ENCODE results near the gene RAPGEF5. TPM values are rescaled to one million over a fixed set of nuclear protein-coding genes. Genes with fewer than 3 reads are reported as not detected.

The RAPGEF5 gene
- polyA plus RNA-seq, 12 donors = 13.9 to 32.1 (median 17.2) TPM; not detected in 1

DNA sequence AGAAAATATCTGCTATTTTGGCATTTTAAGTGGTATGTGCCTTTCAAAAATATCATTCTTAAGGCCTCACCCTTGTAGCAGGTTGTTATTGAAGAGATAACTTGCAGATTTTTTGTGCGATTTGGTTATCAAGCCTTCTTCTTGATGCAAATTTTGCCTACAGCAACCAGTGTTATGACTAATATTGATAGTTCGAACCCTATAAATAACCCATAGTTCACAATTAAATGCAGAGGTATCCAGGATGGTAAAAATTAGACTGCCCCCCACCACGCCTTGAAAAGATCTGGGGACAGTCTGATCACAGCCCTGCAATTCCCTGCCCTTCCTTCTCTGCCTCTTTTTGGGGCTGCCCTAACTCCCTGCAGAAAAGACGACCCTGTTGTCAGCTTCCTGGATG, 28.4 kb upstream of the RAPGEF5 start:
- no peak for DNase-seq

DNA sequence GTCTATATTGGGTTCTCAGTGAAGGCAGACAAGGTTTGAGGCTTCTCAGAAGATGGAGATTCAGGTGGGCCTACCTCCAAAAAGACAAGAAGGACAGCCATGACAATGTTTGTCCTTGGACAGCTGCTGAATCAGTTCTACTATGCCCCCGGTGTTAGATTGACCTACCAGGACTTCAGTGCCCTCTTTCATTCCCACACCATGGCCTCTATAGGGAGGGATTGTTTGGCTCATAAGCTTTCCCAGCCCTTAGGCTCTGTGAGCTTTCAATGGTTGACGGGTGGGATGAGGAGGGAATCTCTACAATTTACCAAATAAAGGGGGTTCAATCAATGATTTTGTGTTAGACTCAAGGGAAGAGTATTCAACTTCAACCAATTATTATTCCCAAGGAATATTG, 23.4 kb upstream of the RAPGEF5 start:
- DNase-seq = no peak

DNA sequence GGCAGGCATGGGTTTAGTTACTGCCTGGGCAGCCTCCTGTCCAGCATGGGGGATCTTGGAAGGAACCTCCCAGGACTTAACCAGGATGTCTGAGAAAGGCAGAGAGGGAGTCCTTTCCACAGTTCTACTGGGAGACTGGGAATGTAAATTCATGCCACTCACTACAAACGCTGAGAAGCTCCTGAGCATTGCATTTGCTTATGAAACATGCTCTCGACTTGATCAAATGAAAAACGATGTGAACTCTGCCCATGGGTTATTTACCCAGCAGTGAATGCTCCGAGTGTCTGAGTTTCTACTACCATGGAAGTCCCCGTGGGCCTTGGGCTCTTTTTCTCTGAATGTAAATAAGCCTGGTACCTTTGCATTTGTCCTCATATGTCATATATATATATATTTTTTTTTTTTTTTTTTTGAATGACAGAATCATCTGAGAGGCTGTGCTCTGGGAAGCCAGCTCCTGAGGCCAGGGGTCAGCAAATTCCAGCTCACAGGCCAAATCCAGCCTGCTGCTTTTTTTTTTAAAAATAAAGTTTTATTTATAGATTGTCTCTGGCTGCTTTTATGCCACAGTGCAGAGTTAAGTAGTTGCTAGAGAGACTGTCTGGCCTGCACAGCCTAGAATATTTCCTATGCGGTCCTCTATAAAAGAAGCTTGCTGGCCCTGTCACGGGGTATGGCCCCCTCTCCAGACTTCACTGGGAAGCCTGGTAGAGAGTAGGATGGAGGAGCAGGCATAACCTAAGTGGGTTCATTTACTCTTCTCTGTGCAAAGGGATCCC, 21.4 kb upstream of the RAPGEF5 start:
- DNase-seq = no peak

DNA sequence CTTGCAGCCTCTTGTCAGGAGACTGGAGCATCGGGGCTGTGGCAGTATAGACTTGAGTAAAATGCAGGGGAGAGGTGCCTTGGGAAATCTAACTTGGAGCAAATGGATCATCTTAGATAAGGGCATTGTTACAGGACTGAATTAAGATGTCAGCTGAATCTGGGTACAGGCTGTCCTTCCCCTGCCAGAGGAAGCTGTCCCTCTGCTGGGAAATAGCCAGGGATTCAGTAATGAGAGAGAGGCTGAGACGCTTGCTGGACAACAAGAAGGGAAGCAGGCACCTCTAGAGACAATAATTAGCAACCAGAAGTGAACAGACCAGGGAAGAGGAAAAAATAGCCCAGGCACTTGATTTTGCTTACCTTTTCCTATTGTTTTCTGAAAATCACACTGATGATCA, 20.7 kb upstream of the RAPGEF5 start:
- no peak for DNase-seq

DNA sequence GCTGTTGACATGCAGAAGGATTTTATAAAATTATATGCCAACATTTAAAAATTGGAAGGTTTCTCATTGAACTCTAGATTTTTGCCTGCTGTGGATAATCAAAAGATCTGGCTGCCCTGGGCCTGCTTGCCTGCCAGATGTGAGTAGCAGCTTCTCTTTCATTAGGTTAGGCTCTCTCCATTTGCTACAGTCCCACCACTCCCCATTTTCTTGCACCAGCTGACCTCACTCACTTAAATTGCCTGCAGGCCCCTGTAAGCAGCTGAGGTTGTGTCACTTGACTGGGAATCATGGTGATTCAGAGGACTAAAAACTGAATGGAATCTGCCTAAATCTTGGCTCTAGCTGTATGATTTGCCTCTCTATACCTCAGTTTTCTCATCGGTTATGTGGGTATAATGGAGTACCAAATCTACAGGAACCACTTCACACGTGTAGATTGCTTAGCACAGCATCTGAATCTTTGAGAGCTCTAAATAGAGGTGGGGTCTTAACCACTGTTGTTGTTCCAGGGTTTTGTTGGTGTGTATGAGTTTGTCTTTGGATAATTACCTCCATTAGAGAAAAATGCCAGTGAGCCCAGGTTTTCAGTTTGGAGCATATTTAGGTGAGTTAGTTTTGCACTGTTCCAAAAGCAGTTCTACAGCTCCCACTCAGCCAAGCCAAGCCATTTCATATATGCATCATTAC, 18.6 kb upstream of the RAPGEF5 start:
- no peak for DNase-seq

DNA sequence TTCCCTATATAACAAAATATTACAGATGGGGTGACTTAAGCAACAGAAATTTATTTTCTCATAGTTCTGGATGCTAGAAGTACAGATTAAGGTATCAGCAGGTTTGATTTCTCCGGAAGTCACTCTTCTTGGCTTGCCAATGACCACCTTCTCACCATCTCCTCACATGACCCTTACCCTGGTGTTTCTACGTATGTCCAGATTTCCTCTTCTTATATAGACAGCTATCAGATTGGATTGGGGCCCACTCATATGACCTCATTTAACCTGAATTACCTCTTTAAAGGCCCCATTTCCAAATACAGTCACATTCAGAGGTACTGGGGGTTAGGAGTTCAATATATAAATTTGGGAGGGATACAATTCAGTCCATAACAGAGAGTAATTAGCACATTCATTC, 17.0 kb upstream of the RAPGEF5 start:
- no peak for DNase-seq

DNA sequence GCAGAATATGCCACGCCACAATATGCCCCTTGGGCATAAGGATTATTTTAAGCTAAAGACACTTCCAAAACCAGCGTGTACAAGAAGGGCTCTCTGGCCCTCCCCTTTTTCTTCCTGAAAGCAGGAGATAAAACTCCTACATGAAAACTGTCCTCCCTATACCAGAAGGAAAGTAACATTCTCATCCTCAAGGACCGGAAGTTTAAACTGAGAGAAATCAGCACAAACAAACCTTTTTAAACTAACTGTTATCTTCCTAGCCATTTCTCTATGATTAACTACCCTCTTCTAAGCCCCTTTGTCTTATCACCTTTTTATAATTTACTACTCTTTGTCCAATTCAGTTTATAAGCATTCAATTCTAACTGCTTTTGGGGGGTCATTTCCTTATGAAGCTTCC, 16.4 kb upstream of the RAPGEF5 start:
- no peak for DNase-seq

DNA sequence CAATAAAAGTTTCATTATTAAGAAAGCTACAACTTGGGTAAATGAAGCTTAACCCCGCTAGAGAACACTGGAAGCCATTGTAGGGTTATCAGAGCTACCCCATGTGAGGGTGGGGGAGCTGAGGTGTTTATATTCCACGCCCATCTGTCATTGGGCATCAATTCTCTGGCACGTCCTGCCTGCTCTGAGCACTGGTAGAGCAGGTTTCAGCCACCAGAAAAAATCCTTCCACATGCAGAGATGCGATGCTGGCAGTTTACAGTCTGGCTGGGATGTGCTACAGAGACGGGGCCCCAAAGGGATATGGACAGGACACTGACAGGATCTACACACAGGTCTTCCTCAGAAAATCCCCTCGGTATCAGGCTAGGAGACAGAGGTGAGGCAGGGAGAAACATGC, 15.9 kb upstream of the RAPGEF5 start:
- DNase-seq = no peak

DNA sequence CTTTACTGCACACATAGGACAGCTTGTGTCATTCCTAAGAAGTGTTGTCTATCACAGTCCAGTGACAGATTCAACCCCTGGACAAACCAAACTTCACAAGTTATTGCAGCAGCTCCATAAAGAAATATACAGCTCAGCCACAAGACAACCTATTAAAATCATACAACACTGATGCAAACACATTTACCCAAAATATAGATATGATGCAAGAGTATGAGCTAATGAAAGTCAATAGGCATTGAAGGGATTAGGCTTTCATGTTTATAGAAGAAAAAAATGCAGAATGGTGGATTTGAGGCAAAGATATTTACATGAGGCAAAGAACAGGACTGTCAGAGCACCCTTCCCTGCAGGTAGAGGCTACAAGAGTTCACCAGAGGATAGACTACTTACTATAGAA, 14.9 kb upstream of the RAPGEF5 start:
- no peak for DNase-seq

DNA sequence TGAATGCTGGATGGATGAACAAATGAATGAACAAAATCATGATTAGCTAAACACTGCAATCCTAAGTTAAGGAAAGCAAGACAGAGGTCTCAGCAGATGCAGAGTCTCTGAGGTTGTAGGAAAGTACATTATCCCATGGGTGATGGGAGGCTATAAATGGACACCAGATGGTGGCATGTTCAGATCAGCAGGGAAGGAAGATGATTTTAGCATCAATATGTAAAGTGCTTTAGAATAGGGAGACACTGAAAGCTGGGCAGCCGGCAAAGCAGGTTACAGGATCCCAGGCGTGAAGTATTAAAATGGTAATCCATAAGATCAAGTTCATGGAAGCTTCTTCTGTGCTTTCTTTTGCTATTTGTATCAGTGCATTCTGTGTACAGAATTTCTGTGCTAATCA, 7.9 kb upstream of the RAPGEF5 start:
- no peak for DNase-seq

DNA sequence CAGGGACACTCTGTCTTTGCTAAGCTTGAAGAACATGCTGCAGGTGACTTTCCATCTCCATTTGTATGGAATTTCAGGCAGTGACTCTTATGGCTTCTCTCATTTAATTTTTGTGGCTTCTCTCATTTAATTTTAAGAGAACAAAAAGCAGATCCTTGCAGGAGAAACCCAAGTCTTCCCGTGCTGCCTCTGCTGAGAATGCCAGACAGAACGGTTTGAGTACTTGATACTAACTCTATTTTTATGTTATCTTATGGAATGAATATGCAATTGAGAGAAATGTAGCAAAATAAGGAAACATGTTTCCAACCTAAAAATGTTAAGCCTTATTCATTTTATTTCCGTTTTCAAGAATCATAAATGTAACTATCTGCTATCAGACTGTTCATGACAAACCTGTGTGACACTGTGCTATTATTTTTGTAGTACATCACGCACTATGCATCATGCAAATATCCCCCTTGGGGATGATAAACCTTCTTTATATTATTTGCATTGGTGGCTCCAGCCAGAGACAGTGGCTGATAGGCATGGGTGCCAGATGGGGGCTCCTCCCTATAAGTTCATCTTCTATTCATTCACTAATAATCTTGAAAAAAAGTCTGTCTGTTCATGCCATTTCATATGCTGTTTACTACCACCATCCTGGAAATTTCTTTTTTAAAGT, 6.9 kb upstream of the RAPGEF5 start:
- no peak for DNase-seq

DNA sequence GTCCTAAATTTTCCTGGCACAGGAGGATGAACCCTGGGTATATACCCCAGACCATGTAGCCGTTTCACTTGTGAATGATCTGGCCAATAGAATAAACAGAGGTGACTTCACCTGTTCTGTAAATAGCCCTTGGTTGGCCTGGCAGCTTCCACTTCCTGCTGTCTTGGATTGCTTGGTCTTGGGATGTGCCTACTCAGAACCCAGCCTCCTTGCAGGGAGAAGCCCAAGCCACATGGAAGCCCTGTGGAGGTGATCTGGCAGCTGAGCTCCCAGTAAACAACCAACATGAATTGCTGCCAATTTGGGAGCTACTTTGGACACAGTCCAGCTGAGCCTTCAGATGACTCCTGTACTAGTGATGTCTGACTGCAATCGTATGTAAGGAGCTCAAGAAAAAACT, 4.8 kb upstream of the RAPGEF5 start:
- DNase-seq = no peak

DNA sequence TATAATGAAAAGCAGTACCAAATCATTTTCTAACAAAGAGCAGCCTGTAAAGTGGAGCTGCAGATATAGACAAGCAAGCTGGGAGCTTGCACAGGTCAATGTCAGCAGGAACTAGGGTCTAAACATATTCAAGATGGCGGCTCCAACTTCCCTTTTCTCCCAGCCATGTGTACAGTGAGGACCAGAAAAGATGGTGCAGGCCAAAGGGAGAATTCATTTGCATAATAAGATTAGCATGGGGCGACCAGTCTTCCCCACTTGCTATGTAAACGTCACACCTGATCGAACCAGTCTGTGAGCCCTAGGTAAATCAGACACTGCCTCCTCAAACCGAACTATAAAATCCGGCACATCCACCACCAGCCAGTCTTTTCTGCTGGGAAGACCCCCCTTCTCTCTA, 4.4 kb upstream of the RAPGEF5 start:
- no peak for DNase-seq

DNA sequence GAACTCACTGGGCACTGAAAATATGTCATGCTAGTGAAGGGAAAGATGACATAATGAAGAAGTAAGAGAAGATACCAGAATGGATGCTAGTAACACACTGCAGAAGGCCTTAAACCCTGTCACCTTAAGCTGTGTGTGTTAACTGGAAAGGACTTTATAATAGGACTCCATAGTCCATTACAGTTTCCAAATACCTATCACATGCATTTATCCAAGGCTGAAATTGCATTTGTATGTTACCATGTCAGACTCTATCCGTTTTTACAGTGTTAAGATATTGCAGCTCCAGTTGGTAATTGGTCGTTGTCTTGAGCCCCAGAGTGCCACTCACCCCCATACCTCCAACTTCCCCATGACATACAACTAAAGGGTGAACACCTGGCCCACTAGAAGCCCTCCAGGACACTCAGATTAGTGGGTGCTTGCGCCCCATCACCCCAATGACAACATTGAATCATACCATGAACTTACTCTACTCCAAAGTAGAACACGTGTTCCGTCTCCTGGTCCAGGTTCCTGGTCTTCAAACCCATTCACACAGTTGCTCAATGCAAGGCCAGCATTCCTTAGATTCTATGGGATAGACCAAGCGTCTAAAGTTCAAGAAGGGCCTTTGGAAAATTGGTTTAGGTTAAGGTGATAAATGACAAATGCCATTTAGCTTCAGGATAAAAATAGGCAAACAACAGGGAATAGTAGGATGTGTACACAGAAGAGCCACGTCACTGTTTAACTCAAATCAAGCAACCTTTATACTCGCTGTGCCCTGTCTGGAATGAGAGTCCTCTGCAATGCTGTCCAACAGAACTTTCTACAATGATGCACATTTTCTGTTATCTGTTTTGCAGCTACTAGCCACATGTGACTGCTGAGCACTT, 2.1 kb upstream of the RAPGEF5 start:
- no peak for DNase-seq

DNA sequence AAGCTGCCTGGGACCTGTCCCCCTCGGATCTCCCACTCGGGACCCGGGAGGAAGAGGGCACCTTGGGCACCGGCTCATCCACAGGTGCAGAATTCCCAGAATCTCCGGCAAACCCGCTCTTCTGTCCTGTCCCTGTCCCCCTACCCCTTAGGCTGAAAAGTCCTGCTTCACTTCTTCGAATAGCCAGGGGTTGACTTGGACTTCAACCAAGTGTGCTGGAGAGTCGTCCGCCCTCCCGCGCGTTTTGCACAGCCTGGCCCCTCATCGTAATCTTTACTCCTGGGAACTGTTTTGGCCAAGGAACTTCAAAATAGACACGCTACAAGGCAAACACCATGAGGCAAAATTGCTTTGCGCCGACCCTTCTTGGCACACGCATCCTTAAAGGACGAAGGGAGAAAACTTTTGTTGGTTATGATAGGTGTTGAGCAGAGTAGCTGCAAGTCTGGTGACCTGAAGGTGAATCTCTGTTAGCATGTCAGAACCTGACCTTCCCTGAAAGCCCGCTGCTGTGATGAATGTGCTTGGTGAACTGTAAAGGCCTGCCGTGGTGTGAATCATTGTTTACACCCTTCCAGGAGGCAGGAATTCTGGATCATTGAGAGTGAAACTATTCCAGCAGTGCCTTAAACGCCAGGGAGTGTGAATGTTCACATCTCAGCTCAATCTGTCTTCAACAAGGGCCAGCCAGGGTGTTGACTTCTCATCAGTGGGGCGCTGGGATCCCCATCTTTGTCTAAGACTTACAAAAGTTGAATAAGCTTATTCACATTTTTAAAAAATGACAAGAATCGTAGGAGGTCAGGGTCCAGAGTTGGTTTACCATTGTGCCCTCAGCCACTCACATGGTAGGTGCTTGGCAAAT, 589 bp upstream of the RAPGEF5 start:
- no peak for DNase-seq

DNA sequence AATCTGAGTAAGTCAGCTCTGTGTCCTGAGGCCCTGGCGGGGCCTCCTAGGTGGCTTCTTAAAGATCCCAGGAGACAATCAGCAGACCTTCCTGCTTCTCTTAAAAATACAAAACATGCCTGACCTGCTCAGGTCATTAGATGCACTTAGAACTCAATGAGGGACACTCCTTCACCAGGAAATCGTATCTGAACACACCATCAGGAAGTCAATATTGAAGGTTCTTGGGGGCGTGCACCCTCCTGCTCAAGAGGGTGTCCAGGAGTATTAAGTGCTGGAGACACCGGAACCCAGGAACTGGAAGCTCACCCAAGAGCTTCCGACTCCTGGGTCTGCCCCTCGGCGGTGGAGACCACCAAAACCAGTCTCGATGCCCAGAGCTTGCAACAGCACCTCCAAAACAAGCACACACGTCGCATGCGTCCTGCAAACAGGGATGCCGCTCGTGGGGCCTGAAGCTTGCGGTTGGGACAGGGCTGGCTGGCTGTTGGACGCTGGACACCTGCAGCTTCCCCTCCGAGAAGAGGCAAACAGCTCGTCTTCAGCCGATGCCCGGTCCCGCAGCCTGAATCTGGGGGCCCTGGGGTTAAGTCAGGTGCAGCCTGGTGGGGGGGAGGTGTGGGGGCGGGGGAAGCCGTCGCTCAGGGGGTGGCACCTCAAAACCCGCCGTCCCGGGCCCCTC, 803 bp downstream of the RAPGEF5 start:
- no peak for DNase-seq

DNA sequence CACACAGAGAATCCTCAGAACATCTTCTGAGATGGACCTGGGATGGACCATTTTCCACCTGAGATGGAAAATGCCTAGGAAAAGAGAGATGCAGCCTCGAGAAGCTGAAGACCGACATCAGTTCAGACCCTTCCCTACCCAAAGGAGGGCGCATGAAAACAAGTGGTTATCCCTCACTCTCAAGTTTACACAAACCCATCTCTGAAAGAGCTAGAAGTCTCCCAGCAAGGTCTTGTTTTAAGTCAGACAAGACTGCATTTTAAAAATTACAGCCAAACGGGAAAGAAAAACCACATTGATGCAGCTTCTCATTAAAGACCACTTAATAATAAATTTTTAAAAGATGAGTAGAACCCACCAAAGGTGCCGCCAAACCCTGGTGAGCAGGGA, 1.3 kb downstream of the RAPGEF5 start:
- no peak for DNase-seq

DNA sequence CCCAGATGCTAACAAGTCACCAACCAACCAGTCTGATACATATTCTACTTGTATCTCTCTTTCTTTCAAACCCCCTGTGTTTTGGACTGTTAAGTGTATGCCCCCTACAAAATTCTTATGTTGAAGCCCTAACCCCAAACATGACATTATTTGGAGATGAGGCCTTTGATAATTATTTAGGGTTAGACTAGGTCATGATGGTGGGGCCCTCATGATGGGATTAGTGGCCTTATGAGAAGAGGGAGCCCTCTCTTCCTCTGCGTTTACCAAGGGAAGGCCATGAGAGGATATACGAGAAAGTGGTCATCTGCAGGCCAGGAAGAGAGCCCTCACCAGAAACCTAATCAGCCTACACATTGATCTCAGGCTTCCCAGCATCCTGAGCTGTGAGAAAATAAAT, 2.5 kb downstream of the RAPGEF5 start:
- DNase-seq = no peak

DNA sequence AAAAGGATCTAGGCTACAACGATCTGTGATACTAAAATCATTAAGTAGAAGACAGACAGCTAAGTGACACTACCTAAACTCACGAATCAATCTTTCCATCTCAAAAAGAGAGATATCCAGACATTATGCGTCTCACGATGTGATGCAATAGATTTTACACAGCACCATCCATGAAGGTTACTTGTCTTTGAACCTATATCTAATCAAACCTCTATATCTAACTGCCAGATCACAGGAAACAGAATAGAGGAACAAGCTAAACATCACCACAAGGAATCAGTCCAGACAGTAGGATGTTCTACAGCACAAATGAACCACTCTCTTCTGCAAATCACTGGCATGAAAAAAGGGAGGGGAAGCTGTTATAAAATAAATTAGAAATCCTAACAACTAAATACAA, 4.1 kb downstream of the RAPGEF5 start:
- DNase-seq = no peak

DNA sequence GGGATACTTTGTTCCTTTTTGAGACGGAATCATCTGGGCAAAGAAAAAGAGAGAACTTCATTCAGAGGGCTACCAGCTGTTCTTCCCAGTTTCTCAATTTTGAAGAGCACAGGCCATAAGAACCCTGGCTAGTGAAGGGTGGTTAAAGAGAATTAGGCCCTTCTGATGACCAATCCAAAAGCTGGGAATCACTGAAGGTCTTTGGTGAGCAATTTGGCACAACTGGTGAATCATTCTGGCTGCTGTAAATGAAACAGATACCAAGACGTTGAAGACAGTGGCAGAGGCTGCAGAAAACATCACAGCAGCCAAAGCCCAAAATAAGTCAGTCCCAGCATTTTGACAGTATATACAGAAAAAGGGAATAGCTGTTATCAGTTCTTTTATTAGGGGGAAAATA, 5.1 kb downstream of the RAPGEF5 start:
- no peak for DNase-seq

DNA sequence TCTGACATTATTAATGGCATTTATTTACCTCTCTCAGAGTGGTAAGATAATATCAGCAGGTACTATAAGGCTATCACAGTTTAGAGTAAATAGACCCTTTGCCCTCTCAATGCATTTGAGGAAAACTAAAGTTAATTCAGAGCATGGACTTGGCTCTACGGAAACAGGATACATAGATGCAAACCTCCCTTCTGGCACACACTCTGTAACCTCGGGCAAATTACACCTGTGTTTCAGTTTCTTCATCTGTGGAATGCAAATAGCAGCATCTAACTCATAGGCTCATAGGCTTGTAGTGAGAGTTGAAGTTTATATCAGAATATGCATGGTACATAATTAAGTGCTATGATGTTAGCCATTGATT, 5.6 kb downstream of the RAPGEF5 start:
- DNase-seq = no peak

All from muscle of arm (tissue), 12 donors.